GM21390 (cell line): ENCODE measurements around the gene ZNF816.
"Not testable (repeated sequence)": the region's sequence is repeated elsewhere in the genome, so short reads cannot be mapped to it uniquely, and the experiment has no call there.

Experiments used
- ATAC-seq: cut with Tn5 transposase; IDR thresholded peaks from one replicate; pipeline ENCODE4 v1.9.1; 2021; ENCODE audit not compliant: unreplicated experiment

ZNF816 gene

GRCh38 chr19:52936151-52936953 lies 26.3 kb downstream of the ZNF816 start:
- ATAC-seq, result no peak

GRCh38 chr19:52935434-52935833 lies 27.2 kb downstream of the ZNF816 start:
- no peak for ATAC-seq

- not testable (repeated sequence) for ATAC-seq
These were observed 38.0 kb downstream of the ZNF816 start for GRCh38 chr19:52924641-52925040.

GRCh38 chr19:52923778-52924593 lies 38.7 kb downstream of the ZNF816 start:
- ATAC-seq, result no peak

- ATAC-seq, result peak; percentile 88
These were observed 39.6 kb downstream of the ZNF816 start, which contains the start of gene ZNF888 for GRCh38 chr19:52922841-52923777. ZNF888 (minus strand) TSS chr19:52923428; CDS start chr19:52917873, 5,555 bp downstream.

- no peak for ATAC-seq
These were observed 45.1 kb downstream of the ZNF816 start for GRCh38 chr19:52917531-52917930.

- no peak for ATAC-seq
These were observed 52.0 kb downstream of the ZNF816 start for GRCh38 chr19:52910648-52911047.

- ATAC-seq, result not testable (repeated sequence)
These were observed 58.5 kb downstream of the ZNF816 start for GRCh38 chr19:52904052-52904780.

- ATAC-seq, result no peak
These were observed 60.8 kb downstream of the ZNF816 start for GRCh38 chr19:52901842-52902241.
